Choroid plexus epithelial cell (primary cell): ENCODE results near the gene SH3YL1.

Experiments used
- DNase-seq: peaks from one replicate; pipeline ENCODE4 v3.0.0-alpha.2; 2010; ENCODE audit warnings: low read depth
- H3K4me3 ChIP-seq: 2 replicates; pipeline ENCODE4 v1.5.1; 2011; ENCODE audit warnings: low read depth, mild to moderate bottlenecking, control low read depth, low read length, moderate library complexity
- TF ChIP-seq, protein P1 (sequence below): conservative IDR thresholded peaks from 2 replicates; pipeline ENCODE4 v1.5.1; 2011; ENCODE audit warnings: low read depth, mild to moderate bottlenecking, control low read depth, inconsistent platforms, low read length, moderate library complexity

SH3YL1 gene

GRCh38 chr2:286035-286434 lies 22.2 kb upstream of the SH3YL1 start:
- DNase-seq: no peak
- TF ChIP-seq, protein P1, sequence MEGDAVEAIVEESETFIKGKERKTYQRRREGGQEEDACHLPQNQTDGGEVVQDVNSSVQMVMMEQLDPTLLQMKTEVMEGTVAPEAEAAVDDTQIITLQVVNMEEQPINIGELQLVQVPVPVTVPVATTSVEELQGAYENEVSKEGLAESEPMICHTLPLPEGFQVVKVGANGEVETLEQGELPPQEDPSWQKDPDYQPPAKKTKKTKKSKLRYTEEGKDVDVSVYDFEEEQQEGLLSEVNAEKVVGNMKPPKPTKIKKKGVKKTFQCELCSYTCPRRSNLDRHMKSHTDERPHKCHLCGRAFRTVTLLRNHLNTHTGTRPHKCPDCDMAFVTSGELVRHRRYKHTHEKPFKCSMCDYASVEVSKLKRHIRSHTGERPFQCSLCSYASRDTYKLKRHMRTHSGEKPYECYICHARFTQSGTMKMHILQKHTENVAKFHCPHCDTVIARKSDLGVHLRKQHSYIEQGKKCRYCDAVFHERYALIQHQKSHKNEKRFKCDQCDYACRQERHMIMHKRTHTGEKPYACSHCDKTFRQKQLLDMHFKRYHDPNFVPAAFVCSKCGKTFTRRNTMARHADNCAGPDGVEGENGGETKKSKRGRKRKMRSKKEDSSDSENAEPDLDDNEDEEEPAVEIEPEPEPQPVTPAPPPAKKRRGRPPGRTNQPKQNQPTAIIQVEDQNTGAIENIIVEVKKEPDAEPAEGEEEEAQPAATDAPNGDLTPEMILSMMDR: no peak
- H3K4me3 ChIP-seq: no peak overlapping the region

DNA sequence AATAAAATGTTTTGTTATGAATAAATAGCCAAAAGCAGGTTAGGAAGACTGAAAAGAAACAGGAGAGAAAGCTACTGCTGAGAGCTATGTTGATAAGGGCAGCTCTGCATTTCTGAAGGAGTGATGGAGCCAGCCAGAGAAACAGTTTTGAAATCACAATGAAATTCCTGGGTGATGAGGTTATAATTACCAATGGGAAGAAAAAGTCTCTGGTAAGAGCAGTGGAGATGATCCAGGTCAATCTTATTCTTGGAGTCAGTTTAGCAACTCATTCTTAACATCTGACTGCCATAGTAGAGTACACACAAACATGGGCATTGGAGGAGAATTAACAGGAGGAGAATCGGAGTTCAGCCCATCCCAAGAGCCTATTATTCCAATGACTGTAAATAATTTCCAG lies 21.7 kb upstream of the SH3YL1 start:
- peak; percentile 90 for DNase-seq
- TF ChIP-seq, protein P1: no peak

GRCh38 chr2:284896-285492 lies 21.2 kb upstream of the SH3YL1 start:
- peak; percentile 42 for DNase-seq
- H3K4me3 ChIP-seq: no peak overlapping the region
- TF ChIP-seq, protein P1: no peak

More for the DNA sequence above, 21.7 kb upstream of the SH3YL1 start:
- H3K4me3 ChIP-seq: no peak overlapping the region

DNA sequence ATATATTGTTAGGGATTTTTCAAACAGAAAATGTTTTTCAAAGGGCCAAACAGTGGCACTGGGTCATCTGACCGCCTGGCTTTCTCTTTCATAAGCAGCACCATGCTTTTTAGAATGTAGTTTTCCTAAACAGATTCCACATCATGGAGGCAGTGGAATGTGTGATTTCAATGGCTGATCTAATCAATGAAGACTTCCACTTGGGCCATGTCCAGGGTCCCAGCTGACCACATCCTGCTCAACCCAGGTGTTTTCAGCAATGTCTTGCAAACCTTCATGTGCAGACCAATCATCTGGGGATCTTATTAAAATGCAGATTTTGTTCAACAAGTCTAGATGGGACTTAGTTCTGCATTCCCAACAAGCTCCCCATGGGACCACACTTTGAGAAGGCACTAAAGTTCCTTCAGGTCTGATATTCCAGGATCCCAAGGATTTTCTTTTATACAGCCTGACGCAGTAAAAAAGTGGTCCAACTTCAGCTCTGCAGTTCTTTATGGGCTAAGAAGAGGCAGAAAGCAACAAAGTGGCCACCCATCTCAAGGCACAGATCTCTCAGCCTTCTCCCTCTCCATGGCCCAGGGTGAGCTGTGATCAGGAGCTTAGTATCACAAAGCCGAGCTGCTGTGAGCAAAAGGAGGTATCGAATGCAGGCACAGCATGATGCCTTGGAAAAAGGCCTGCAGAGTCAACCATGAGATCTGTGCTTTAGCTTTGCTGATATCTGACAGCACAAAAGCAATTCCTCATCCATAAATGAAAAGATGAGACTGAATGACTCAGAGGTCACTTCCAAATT lies 20.4 kb upstream of the SH3YL1 start:
- no peak overlapping the region for H3K4me3 ChIP-seq
- TF ChIP-seq, protein P1: no peak
- DNase-seq: no peak

DNA sequence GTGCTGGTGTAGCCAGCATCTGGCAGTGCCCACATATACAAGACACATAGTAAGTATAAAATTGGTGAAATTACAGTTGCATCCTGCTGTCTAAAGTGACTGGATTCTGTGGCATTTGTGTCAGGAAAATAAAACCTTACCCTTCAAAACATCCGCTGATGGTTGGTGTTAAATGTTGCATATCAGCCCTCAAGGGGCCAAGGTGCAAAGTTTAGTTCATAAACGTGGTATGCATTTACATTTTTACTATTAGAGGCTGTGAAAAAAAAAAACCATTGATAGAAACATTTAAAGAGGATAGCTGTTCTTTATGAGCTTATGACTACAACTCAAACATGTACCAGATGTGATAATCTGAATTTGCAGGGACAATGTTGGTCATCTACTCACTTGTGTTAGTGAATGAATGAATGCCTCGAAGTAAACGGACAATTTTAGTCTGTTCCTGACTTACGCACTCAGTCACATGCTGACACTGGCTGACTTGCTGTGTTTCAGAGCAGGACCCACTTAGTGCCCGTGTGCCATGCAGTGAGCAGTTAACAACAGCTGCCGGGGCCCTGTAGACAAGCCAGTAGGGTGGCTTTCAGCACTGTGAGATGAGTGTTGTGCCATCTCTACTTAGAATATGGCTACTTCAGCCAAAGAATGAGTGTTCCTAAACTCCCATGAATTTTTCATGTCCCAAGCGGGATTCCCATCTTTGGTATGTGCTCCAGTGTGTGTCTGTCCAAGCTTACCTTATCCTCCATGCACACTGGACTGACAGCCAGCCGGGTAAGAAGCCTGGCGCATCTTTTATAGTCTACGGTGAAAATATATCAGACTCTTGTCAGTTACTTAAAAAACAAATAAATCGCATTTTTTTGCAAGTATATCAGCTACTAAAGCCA lies 18.8 kb upstream of the SH3YL1 start:
- no peak overlapping the region for H3K4me3 ChIP-seq
- TF ChIP-seq, protein P1: no peak
- no peak for DNase-seq

DNA sequence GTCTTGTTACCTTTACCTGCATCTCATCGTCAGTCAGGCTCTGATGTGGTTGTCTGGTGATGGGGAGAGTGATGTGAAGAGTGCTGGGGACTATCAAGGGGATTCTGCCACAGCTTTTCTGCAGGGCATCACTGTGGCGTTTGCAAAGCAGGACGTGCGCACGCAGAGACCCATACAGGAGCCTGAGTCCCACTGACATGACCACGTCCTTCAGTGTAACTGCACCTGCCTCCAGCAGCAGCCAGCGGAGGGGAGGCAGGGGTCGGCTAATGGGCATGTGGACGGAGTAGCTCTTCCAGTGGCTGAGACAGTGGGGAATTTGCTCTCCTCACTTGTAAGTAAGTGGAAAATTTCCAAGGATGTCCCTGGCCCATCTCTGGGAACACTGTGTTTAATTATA lies 17.5 kb upstream of the SH3YL1 start:
- no peak for DNase-seq
- no peak overlapping the region for H3K4me3 ChIP-seq
- TF ChIP-seq, protein P1: no peak
